H1 (cell line): ENCODE measurements around the gene RIPOR2. TPM values are rescaled to one million over a fixed set of nuclear protein-coding genes. Genes with fewer than 3 reads are reported as not detected.

ENCODE experiments used
- CBX8 ChIP-seq: fragments of 300-800, 300-1000 bp; sonication (generic); IDR thresholded peaks from 2 replicates; pipeline ENCODE4 v1.7.1; 2016; ENCODE audit warnings: low read depth, low read length, borderline replicate concordance
- JUND ChIP-seq: IDR thresholded peaks from 2 replicates; pipeline ENCODE4 v1.6.1; 2011; ENCODE audit warnings: mild to moderate bottlenecking, improper control_type of control experiment, low read length
- RNF2 ChIP-seq: fragments of 200-900, 300-1000 bp; sonication (generic); IDR thresholded peaks from 2 replicates; pipeline ENCODE4 v1.7.1; 2016; ENCODE audit warnings: borderline replicate concordance, low read depth, mild to moderate bottlenecking, antibody characterized with exemption, low read length; ENCODE audit not compliant: poor library complexity, severe bottlenecking; ENCODE audit errors: missing control alignments
- SP1 ChIP-seq: IDR thresholded peaks from 2 replicates; pipeline ENCODE4 v1.6.1; 2011; ENCODE audit warnings: low read depth, low read length
- TAF7 ChIP-seq: optimal IDR thresholded peaks from 2 replicates; pipeline ENCODE3; 2011; ENCODE audit warnings: low read depth, mild to moderate bottlenecking, inconsistent platforms, low read length, moderate library complexity, borderline replicate concordance
- polyA plus RNA-seq, 7 experiments: library from polyadenylated mRNA; depleted of rRNA in 3 of 7; stranded (reverse) in 5 of 7; unstranded in 2 of 7; fragments of >200 nt in 5 of 7; fragments of 200-250 nt in 2 of 7; gene quantifications; 1 replicate in 5 of 7; 2 replicates in 1 of 7; 4 replicates in 1 of 7; pipeline versions ENCODE4 v1.2.1 to v1.2.3, GENCODE V29; 2011 to 2013; ENCODE audit warnings: missing spikeins in 2 of 7, mixed read lengths in 2 of 7
- total RNA-seq: library from RNA; stranded (reverse); fragmentation: NEBNext Ultra II Directional; extraction: Animal tissue kit (Norgen Biotek cat#: 25700); gene quantifications from 2 replicates; pipeline ENCODE4 v1.2.1, GENCODE V29; 2021
- TF ChIP-seq, protein P1 (sequence below): fragments of 300-600 bp; sonication (generic); IDR thresholded peaks from 2 replicates; pipeline ENCODE4 v1.7.1; 2012; ENCODE audit warnings: low read length, moderate library complexity, mild to moderate bottlenecking, inconsistent platforms; ENCODE audit not compliant: insufficient replicate concordance
- TF ChIP-seq, protein P2 (sequence below): IDR thresholded peaks from 2 replicates; pipeline ENCODE4 v1.6.1; 2012; ENCODE audit warnings: inconsistent platforms

Gene RIPOR2
- total and polyA plus RNA-seq, 2 of the 8 experiments (the other 6 are each of a cell fraction or from before 2014, with no cell fraction given): 16.7 to 45.6 TPM

DNA sequence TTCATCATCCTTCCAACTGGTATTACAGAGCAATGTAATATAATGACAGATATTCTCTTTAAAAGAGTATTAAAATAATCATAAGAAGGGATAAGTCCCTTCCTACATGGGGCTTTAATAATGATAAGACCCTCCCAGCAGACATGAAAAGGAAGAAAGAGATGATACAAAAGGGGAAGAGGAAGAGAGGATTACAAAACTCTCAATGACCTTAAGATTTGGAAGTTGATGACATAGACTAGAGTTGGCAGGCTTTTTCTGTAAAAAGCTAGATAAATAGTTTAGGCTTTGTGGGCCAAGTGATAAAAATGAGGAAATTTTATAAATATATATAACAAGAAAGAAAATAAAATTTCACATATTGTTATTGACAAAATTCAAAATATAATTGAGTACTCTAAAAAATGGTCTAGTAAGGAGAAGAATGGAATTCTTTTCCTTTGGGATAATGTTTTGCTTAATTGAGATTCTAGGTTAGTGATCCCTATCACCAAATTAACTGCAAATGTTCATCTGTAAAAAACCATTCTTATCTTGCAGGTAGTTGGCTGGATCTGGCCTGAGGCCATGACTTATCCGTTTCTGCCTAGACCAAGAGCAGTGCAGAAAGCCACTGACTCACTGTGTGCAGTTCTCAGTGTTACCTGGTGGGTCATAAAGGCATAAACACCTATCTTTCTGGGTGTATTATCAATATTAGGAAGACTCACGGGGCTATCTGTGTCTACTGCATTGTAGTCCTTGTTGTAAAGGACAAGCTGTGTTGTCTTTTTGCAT lies 11.0 kb downstream of the RIPOR2 start (continued):
- TF ChIP-seq, protein P1, sequence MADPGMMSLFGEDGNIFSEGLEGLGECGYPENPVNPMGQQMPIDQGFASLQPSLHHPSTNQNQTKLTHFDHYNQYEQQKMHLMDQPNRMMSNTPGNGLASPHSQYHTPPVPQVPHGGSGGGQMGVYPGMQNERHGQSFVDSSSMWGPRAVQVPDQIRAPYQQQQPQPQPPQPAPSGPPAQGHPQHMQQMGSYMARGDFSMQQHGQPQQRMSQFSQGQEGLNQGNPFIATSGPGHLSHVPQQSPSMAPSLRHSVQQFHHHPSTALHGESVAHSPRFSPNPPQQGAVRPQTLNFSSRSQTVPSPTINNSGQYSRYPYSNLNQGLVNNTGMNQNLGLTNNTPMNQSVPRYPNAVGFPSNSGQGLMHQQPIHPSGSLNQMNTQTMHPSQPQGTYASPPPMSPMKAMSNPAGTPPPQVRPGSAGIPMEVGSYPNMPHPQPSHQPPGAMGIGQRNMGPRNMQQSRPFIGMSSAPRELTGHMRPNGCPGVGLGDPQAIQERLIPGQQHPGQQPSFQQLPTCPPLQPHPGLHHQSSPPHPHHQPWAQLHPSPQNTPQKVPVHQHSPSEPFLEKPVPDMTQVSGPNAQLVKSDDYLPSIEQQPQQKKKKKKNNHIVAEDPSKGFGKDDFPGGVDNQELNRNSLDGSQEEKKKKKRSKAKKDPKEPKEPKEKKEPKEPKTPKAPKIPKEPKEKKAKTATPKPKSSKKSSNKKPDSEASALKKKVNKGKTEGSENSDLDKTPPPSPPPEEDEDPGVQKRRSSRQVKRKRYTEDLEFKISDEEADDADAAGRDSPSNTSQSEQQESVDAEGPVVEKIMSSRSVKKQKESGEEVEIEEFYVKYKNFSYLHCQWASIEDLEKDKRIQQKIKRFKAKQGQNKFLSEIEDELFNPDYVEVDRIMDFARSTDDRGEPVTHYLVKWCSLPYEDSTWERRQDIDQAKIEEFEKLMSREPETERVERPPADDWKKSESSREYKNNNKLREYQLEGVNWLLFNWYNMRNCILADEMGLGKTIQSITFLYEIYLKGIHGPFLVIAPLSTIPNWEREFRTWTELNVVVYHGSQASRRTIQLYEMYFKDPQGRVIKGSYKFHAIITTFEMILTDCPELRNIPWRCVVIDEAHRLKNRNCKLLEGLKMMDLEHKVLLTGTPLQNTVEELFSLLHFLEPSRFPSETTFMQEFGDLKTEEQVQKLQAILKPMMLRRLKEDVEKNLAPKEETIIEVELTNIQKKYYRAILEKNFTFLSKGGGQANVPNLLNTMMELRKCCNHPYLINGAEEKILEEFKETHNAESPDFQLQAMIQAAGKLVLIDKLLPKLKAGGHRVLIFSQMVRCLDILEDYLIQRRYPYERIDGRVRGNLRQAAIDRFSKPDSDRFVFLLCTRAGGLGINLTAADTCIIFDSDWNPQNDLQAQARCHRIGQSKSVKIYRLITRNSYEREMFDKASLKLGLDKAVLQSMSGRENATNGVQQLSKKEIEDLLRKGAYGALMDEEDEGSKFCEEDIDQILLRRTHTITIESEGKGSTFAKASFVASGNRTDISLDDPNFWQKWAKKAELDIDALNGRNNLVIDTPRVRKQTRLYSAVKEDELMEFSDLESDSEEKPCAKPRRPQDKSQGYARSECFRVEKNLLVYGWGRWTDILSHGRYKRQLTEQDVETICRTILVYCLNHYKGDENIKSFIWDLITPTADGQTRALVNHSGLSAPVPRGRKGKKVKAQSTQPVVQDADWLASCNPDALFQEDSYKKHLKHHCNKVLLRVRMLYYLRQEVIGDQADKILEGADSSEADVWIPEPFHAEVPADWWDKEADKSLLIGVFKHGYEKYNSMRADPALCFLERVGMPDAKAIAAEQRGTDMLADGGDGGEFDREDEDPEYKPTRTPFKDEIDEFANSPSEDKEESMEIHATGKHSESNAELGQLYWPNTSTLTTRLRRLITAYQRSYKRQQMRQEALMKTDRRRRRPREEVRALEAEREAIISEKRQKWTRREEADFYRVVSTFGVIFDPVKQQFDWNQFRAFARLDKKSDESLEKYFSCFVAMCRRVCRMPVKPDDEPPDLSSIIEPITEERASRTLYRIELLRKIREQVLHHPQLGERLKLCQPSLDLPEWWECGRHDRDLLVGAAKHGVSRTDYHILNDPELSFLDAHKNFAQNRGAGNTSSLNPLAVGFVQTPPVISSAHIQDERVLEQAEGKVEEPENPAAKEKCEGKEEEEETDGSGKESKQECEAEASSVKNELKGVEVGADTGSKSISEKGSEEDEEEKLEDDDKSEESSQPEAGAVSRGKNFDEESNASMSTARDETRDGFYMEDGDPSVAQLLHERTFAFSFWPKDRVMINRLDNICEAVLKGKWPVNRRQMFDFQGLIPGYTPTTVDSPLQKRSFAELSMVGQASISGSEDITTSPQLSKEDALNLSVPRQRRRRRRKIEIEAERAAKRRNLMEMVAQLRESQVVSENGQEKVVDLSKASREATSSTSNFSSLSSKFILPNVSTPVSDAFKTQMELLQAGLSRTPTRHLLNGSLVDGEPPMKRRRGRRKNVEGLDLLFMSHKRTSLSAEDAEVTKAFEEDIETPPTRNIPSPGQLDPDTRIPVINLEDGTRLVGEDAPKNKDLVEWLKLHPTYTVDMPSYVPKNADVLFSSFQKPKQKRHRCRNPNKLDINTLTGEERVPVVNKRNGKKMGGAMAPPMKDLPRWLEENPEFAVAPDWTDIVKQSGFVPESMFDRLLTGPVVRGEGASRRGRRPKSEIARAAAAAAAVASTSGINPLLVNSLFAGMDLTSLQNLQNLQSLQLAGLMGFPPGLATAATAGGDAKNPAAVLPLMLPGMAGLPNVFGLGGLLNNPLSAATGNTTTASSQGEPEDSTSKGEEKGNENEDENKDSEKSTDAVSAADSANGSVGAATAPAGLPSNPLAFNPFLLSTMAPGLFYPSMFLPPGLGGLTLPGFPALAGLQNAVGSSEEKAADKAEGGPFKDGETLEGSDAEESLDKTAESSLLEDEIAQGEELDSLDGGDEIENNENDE: no peak
- no peak for TF ChIP-seq SP1
- no peak for TF ChIP-seq JUND
- TF ChIP-seq, protein P2, sequence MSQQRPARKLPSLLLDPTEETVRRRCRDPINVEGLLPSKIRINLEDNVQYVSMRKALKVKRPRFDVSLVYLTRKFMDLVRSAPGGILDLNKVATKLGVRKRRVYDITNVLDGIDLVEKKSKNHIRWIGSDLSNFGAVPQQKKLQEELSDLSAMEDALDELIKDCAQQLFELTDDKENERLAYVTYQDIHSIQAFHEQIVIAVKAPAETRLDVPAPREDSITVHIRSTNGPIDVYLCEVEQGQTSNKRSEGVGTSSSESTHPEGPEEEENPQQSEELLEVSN: no peak
- TF ChIP-seq CBX8: no peak
- TF ChIP-seq TAF7: no peak
- no peak for TF ChIP-seq RNF2
